ENCODE results near the gene CDR2. TPM values are rescaled to one million over a fixed set of nuclear protein-coding genes. Genes with fewer than 3 reads are reported as not detected.

Gene CDR2
- total RNA-seq, 2 donors from 2014 or later: 17.6 to 24.3 TPM

DNA sequence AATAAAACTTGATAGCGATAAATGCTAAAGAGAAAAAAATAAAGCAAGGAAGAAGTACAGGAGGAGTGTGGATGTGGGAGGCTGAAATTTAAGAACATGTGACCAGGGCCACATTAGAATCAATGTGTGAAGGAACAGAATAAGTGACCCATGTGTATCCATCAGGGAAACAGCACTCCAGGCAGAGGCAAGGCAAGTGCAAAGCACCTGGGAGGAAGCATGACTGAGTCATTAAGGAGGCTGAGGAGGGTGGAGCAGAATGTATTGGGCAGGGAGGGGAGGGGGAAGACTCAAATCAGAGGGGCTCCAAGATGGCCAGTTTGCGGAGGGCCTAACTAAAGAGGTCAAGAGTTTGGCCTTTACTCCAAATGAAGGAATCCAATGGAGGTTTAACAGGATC lies 8.0 kb downstream of the CDR2 start:
- Mint-ChIP-seq H3K4me1 (peaks cover 18% of the 10 kb centered on the region), H3K27ac (no peak overlapping the region), H3K27me3 (ENCODE audit: insufficient read depth) (no peaks in the 10 kb centered on the region), H3K4me3 (no peak overlapping the region), H3K9me3 (no peaks in the 10 kb centered on the region), H3K36me3 (ENCODE audit: low read depth) (peaks cover 37% of the 10 kb centered on the region)
- no peak overlapping the region for H3K27ac ChIP-seq (ENCODE audit: low read depth, low read length)
- H3K9me3 ChIP-seq (ENCODE audit: control insufficient read depth, low read length): peaks cover 7% of the 10 kb centered on the region
- no peak for DNase-seq
- 95 to 100% methylated on average over 1 to 2 of the region's 2 CpGs for WGBS, 2 experiments (ENCODE audit: insufficient coverage in 1 of 2, insufficient read length in 1 of 2)
- H3K27me3 ChIP-seq (ENCODE audit: control insufficient read depth, insufficient read depth, low read length, poor library complexity, severe bottlenecking): no peaks in the 10 kb centered on the region
- no peaks in the 10 kb centered on the region for H3K4me1 ChIP-seq (ENCODE audit: control insufficient read depth, insufficient read depth, low read length)
- no peak overlapping the region for H3K9ac ChIP-seq (ENCODE audit: extremely low read depth, low read length, poor library complexity, severe bottlenecking)
- H3K36me3 ChIP-seq (ENCODE audit: control insufficient read depth, insufficient read depth, low read length): peaks cover 61% of the 10 kb centered on the region
- no peak overlapping the region for H3K4me3 ChIP-seq (ENCODE audit: low read length)
- TF ChIP-seq CTCF (conservative IDR thresholded peaks at IDR 0.05): no peak

DNA sequence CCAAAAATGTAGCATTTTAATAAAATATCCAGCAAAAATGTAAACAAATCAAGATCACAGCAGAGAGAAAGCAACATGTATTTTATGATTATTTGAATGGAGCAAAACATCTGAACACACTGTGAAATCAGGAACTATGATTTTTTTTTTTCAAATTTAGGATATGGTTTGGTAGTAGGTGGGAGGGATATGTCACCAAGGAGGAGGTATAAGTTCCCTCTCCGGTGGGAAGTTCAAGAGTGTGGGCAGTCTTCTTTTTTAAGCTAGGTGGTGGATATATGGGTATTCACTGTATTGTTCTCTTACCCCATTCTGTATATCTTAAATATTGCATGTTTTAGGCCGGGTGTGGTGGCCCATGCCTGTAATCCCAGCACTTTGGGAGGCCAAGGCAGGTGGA lies 10.2 kb downstream of the CDR2 start:
- Histone ChIP-seq H3K27ac (ENCODE audit: low read depth, low read length) (no peak overlapping the region), H3K4me1 (ENCODE audit: control insufficient read depth, insufficient read depth, low read length) (peaks cover 3% of the 10 kb centered on the region), H3K9ac (ENCODE audit: extremely low read depth, low read length, poor library complexity, severe bottlenecking) (no peak overlapping the region), H3K27me3 (ENCODE audit: control insufficient read depth, insufficient read depth, low read length, poor library complexity, severe bottlenecking) (no peaks in the 10 kb centered on the region), H3K9me3 (ENCODE audit: control insufficient read depth, low read length) (peaks cover 7% of the 10 kb centered on the region), H3K36me3 (ENCODE audit: control insufficient read depth, insufficient read depth, low read length) (peaks cover 70% of the 10 kb centered on the region), H3K4me3 (ENCODE audit: low read length) (no peak overlapping the region)
- H3K36me3 Mint-ChIP-seq (ENCODE audit: low read depth): peaks cover 33% of the 10 kb centered on the region
- H3K9me3 Mint-ChIP-seq: no peaks in the 10 kb centered on the region
- no peaks in the 10 kb centered on the region for H3K27me3 Mint-ChIP-seq (ENCODE audit: insufficient read depth)
- H3K27ac Mint-ChIP-seq: no peak overlapping the region
- 86% methylated on average over 2 of the region's 2 CpGs; no CpG with 5 or more reads in 1 of the 2 experiments for WGBS, 2 experiments (ENCODE audit: insufficient coverage in 1 of 2, insufficient read length in 1 of 2)
- H3K4me1 Mint-ChIP-seq: peaks cover 20% of the 10 kb centered on the region
- no peak overlapping the region for H3K4me3 Mint-ChIP-seq
- DNase-seq: no peak
- no peak for TF ChIP-seq CTCF (conservative IDR thresholded peaks at IDR 0.05)

- no peaks in the 10 kb centered on the region for H3K9me3 Mint-ChIP-seq
- 92 to 93% methylated on average over 5 to 8 of the region's 8 CpGs for WGBS, 2 experiments (ENCODE audit: insufficient coverage in 1 of 2, insufficient read length in 1 of 2)
- Histone ChIP-seq H3K9me3 (ENCODE audit: control insufficient read depth, low read length) (peaks cover 7% of the 10 kb centered on the region), H3K9ac (ENCODE audit: extremely low read depth, low read length, poor library complexity, severe bottlenecking) (no peak overlapping the region), H3K27me3 (ENCODE audit: control insufficient read depth, insufficient read depth, low read length, poor library complexity, severe bottlenecking) (no peaks in the 10 kb centered on the region), H3K36me3 (ENCODE audit: control insufficient read depth, insufficient read depth, low read length) (peaks cover 65% of the 10 kb centered on the region), H3K27ac (ENCODE audit: low read depth, low read length) (no peak overlapping the region), H3K4me3 (ENCODE audit: low read length) (no peak overlapping the region), H3K4me1 (ENCODE audit: control insufficient read depth, insufficient read depth, low read length) (peaks cover 7% of the 10 kb centered on the region)
- no peaks in the 10 kb centered on the region for H3K27me3 Mint-ChIP-seq (ENCODE audit: insufficient read depth)
- TF ChIP-seq CTCF (conservative IDR thresholded peaks at IDR 0.05): no peak
- H3K36me3 Mint-ChIP-seq (ENCODE audit: low read depth): peaks cover 30% of the 10 kb centered on the region
- no peak overlapping the region for H3K27ac Mint-ChIP-seq
- no peak overlapping the region for H3K4me3 Mint-ChIP-seq
- peaks cover 20% of the 10 kb centered on the region for H3K4me1 Mint-ChIP-seq
- no peak for DNase-seq
Measured at GRCh38 chr16:22360963-22361659, 13.3 kb downstream of the CDR2 start.

Data from endodermal cell (in vitro differentiated cells).